ENCODE data around the gene HIVEP3.

DNA sequence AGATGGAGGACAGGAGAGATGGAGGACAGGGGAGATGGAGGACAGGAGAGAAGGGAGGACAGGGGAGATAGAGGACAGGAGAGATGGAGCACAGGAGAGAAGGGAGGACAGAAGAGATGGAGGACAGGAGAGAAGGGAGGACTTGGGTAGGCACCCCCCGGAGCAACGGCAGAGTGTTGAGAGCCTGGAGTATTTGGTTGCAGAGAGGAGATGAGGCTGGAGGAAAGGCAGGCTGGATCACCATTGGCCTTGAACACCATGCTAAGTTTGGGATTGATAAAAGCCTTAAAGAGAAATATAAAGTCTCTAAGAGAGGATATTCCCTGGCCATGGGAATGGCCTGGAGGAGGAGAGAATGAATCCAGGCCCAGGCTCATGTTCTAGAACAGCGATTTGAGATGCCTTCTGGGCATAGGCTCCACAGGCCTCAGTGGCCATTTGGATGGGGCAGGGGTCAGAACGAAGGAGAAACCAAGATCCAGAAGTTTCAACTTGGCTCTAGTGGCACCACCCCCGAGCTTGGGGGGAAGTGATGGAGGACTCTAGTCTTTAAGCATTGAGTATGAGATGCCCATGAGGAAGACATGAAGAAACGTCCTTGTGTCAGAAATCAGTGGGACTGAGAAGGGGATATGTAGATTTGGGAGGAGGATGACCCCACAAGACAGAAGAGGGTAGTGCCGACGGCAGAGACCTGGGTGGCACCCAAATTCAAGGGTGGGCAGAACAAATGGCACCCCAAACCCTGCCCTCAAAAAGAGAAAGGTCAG lies 386.3 kb downstream of the HIVEP3 start:
- TF ChIP-seq EZH2 (IDR thresholded peaks at IDR 0.05), result no peak
- no peak for TF ChIP-seq POLR2AphosphoS5 (IDR thresholded peaks at IDR 0.05; ENCODE audit: borderline replicate concordance, low read depth, low read length)
- TF ChIP-seq FOXP2 (optimal IDR thresholded peaks at IDR 0.05; ENCODE audit: control extremely low read depth, extremely low read length, insufficient read depth), result no peak
